Spleen (tissue), 11 donors: ENCODE results near the gene KLHDC9. TPM values are rescaled to one million over a fixed set of nuclear protein-coding genes. Genes with fewer than 3 reads are reported as not detected.
A peak's percentile ranks its signal among the peaks of the same experiment; 100 is the strongest.

Experiments
- DNase-seq: peaks from one replicate; pipeline ENCODE4 v3.0.0-alpha.2; 2020
- H3K27ac ChIP-seq, 8 donors: fragments of 200-600 bp; sonication (generic) in 7 of 8; 1 replicate in 4 of 8; 2 replicates in 4 of 8; pipeline versions ENCODE4 v1.5.0 to v1.8.0; 2016 to 2021; ENCODE audit warnings: inconsistent platforms in 4 of 8, mild to moderate bottlenecking in 4 of 8, moderate library complexity in 1 of 8
- H3K27me3 ChIP-seq, 7 donors: fragments of 200-600 bp; sonication (generic) in 6 of 7; replicated peaks in 1 of 7; 1 replicate in 4 of 7; 2 replicates in 3 of 7; pipeline versions ENCODE4 v1.5.0 to v1.8.0; 2016 to 2021; ENCODE audit warnings: inconsistent platforms in 3 of 7, mild to moderate bottlenecking in 1 of 7
- H3K36me3 ChIP-seq, 6 donors: fragments of 200-600 bp; sonication (generic) in 5 of 6; 1 replicate in 4 of 6; 2 replicates in 2 of 6; pipeline versions ENCODE4 v1.5.0 to v1.8.0; 2016 to 2021; ENCODE audit warnings: inconsistent platforms in 2 of 6
- H3K4me1 ChIP-seq, 6 donors: fragments of 200-600 bp; sonication (generic) in 5 of 6; 1 replicate in 3 of 6; 2 replicates in 3 of 6; pipeline versions ENCODE4 v1.5.0 to v1.8.0; 2016 to 2021; ENCODE audit warnings: inconsistent platforms in 3 of 6
- H3K4me3 ChIP-seq, 8 donors: fragments of 200-600 bp; sonication (generic) in 7 of 8; 1 replicate in 4 of 8; 2 replicates in 4 of 8; pipeline versions ENCODE4 v1.5.0 to v1.8.0; 2016 to 2021; ENCODE audit warnings: inconsistent platforms in 4 of 8, mild to moderate bottlenecking in 4 of 8, moderate library complexity in 2 of 8
- H3K9me3 ChIP-seq, 8 donors: fragments of 200-600 bp; sonication (generic) in 7 of 8; 1 replicate in 4 of 8; 2 replicates in 4 of 8; pipeline versions ENCODE4 v1.5.0 to v1.8.0; 2016 to 2021; ENCODE audit warnings: inconsistent platforms in 4 of 8
- POLR2A ChIP-seq, 3 donors: fragments of 450-650 bp; IDR thresholded peaks; one replicate each; pipeline ENCODE4 v1.5.1; 2017; ENCODE audit warnings: antibody characterized with exemption in 3 of 3, mild to moderate bottlenecking in 1 of 3
- POLR2AphosphoS5 ChIP-seq, 3 donors: sonication (generic); formaldehyde crosslinking; IDR thresholded peaks; one replicate each; pipeline ENCODE4 v1.5.1; 2017; ENCODE audit warnings: antibody characterized with exemption in 3 of 3
- WGBS, 5 donors: extraction: QIAGEN DNeasy Blood & Tissue Kit in 3 of 5; methylation state at CpG; one replicate each; pipeline versions ENCODE4 v1.1.5 to v1.1.7; 2013 to 2018; 5-methylcytosine and 5-hydroxymethylcytosine counted together
- intact Hi-C: fragments of 100-400 bp; cut with DNase I; formaldehyde crosslinking; loops from one replicate; pipeline ENCODE4 v1.15.0; 2023; ENCODE audit warnings: low total_unique reads
- polyA plus RNA-seq, 3 donors: library from polyadenylated mRNA; stranded (reverse); fragments of 200-250 nt; gene quantifications; one replicate each; pipeline ENCODE4 v1.2.1, GENCODE V29; 2013
- total RNA-seq, 7 donors: library from RNA; depleted of rRNA in 3 of 7; stranded (reverse); fragments of >200 nt in 3 of 7; fragmentation: NEBNext Ultra II Directional in 4 of 7; extraction: Animal tissue kit (Norgen Biotek cat#: 25700) in 4 of 7; gene quantifications; one replicate each; pipeline versions ENCODE4 v1.1.0 to v1.2.1, GENCODE V29; 2016 to 2021
- TF ChIP-seq, protein P1 (sequence below), 11 experiments: fragments of 200-600 bp in 7 of 11; fragments of 450-650 bp in 4 of 11; sonication (generic) in 4 of 11; IDR thresholded peaks in 8 of 11; conservative IDR thresholded peaks in 3 of 11; 1 replicate in 7 of 11; 2 replicates in 4 of 11; pipeline versions ENCODE4 v1.4.0 to v1.8.0; 2016 to 2021; ENCODE audit warnings: antibody characterized with exemption in 11 of 11, inconsistent platforms in 4 of 11, mild to moderate bottlenecking in 1 of 11
- donor health status: healthy with polysubstance abuse.
- donor health status: DM: no; HTN: no; CAD: no; lungs with moderate emphysema.
- donor health status: DM: no; HTN: no; CAD: no.
- donor health status: Bipolar disorder and iron deficiency.
- donor health status: healthy.
- donor health status: DM: no; HTN: no; CAD: no.
- donor health status: DM: yes; HTN: yes; CAD: no.

KLHDC9 gene
- total and polyA plus RNA-seq, 10 donors = 1.1 to 3.9 (median 1.7) TPM

GRCh38 chr1:161069241-161069640 lies 28.9 kb upstream of the KLHDC9 start:
- peak overlapping the region; percentile 43 to 96 (median 79) for H3K4me3 ChIP-seq
- H3K9me3 ChIP-seq = no peaks in the 10 kb centered on the region
- H3K36me3 ChIP-seq = peaks cover 0 to 29% (median 0%) of the 10 kb centered on the region in 6 donors
- 15 to 28% (median 16%) methylated on average over 8 to 9 of the region's 9 CpGs for WGBS, 5 donors
- intact Hi-C loops = no loop called here
- H3K4me1 ChIP-seq = peaks cover 16 to 76% (median 64%) of the 10 kb centered on the region in 6 donors
- no peak for DNase-seq
- no peaks in the 10 kb centered on the region for H3K27me3 ChIP-seq
- TF ChIP-seq POLR2A (IDR thresholded peaks at IDR 0.05) (no peak), POLR2AphosphoS5 (IDR thresholded peaks at IDR 0.05) (no peak)
- TF ChIP-seq, protein P1, sequence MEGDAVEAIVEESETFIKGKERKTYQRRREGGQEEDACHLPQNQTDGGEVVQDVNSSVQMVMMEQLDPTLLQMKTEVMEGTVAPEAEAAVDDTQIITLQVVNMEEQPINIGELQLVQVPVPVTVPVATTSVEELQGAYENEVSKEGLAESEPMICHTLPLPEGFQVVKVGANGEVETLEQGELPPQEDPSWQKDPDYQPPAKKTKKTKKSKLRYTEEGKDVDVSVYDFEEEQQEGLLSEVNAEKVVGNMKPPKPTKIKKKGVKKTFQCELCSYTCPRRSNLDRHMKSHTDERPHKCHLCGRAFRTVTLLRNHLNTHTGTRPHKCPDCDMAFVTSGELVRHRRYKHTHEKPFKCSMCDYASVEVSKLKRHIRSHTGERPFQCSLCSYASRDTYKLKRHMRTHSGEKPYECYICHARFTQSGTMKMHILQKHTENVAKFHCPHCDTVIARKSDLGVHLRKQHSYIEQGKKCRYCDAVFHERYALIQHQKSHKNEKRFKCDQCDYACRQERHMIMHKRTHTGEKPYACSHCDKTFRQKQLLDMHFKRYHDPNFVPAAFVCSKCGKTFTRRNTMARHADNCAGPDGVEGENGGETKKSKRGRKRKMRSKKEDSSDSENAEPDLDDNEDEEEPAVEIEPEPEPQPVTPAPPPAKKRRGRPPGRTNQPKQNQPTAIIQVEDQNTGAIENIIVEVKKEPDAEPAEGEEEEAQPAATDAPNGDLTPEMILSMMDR (IDR thresholded peaks at IDR 0.05 in 8 of 11, conservative IDR thresholded peaks at IDR 0.05 in 3 of 11) = no peak
- H3K27ac ChIP-seq = peak overlapping the region; percentile 73 to 99 (median 96)

- intact Hi-C loops = no loop called here
- Histone ChIP-seq H3K4me1 (peaks cover 16 to 70% (median 60%) of the 10 kb centered on the region in 6 donors), H3K36me3 (peaks cover 0 to 26% (median 0%) of the 10 kb centered on the region in 6 donors), H3K27ac (peak within 1 kb of the TSS; percentile 73 to 99 (median 96)), H3K4me3 (peak within 1 kb of the TSS; percentile 43 to 96 (median 79)), H3K9me3 (no peaks in the 10 kb centered on the region), H3K27me3 (no peaks in the 10 kb centered on the region)
- peak; percentile 91 to 96 (median 95) for TF ChIP-seq POLR2AphosphoS5 (IDR thresholded peaks at IDR 0.05)
- peak in 2 of 3 donors; percentile 27 to 29 for TF ChIP-seq POLR2A (IDR thresholded peaks at IDR 0.05)
- TF ChIP-seq, protein P1 (IDR thresholded peaks at IDR 0.05 in 8 of 11, conservative IDR thresholded peaks at IDR 0.05 in 3 of 11) = peak in 1 of 11 experiments; percentile 25
- 11 to 42% (median 16%) methylated on average over 6 to 9 of the region's 9 CpGs for WGBS, 5 donors
- DNase-seq = peak; percentile 97
Observed at GRCh38 chr1:161069731-161070270, 28.4 kb upstream of the KLHDC9 start, which contains the start of gene ARHGAP30. ARHGAP30 (minus strand) TSS chr1:161069891; CDS start chr1:161069624, 267 bp downstream.

DNA sequence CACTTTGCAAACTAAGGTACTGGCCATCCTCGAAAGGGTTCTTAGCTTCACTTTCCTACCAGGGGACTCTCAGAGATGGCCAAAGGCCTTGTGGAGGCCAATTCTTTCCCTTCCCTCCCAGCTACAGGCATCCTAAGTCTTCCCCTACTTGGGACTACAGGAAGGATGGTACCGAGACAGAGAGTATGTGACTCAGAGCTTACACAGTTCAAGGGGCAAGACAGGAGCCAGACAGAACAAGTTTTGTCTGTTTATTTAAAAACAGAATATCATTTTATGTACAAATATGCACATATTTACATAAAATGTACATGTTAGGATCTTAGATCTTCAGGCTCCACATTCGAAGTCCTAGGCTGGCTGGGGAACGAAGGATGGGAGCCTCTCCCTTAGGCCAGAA lies 27.4 kb upstream of the KLHDC9 start:
- DNase-seq = no peak
- intact Hi-C loops = no loop called here
- no peaks in the 10 kb centered on the region for H3K9me3 ChIP-seq
- WGBS, 5 donors = 94 to 95% (median 94%) methylated on average over 4 of the region's 4 CpGs
- TF ChIP-seq, protein P1 (IDR thresholded peaks at IDR 0.05 in 8 of 11, conservative IDR thresholded peaks at IDR 0.05 in 3 of 11) = no peak
- TF ChIP-seq POLR2A (IDR thresholded peaks at IDR 0.05) = no peak
- no peak for TF ChIP-seq POLR2AphosphoS5 (IDR thresholded peaks at IDR 0.05)
- H3K27me3 ChIP-seq = no peaks in the 10 kb centered on the region
- peaks cover 0 to 17% (median 0%) of the 10 kb centered on the region in 6 donors for H3K36me3 ChIP-seq
- peaks cover 16 to 61% (median 50%) of the 10 kb centered on the region in 6 donors for H3K4me1 ChIP-seq
- H3K27ac ChIP-seq = peak overlapping the region in 7 of 8 donors; percentile 73 to 99 (median 96)
- peak overlapping the region in 1 of 8 donors; percentile 80 for H3K4me3 ChIP-seq

- TF ChIP-seq POLR2A (IDR thresholded peaks at IDR 0.05) (no peak), POLR2AphosphoS5 (IDR thresholded peaks at IDR 0.05) (no peak)
- TF ChIP-seq, protein P1 (IDR thresholded peaks at IDR 0.05 in 8 of 11, conservative IDR thresholded peaks at IDR 0.05 in 3 of 11) = peak in 10 of 11 experiments; percentile 33 to 69 (median 62)
Observed at GRCh38 chr1:161071886-161072371, 26.2 kb upstream of the KLHDC9 start.

More at GRCh38 chr1:161071886-161072371, 26.2 kb upstream of the KLHDC9 start:
- peak; percentile 89 for DNase-seq
- H3K9me3 ChIP-seq = no peaks in the 10 kb centered on the region
- H3K27me3 ChIP-seq = no peaks in the 10 kb centered on the region
- H3K36me3 ChIP-seq = peaks cover 0 to 7% (median 0%) of the 10 kb centered on the region in 6 donors
- peak overlapping the region in 1 of 8 donors; percentile 99 for H3K27ac ChIP-seq
- H3K4me3 ChIP-seq = no peak overlapping the region
- peaks cover 5 to 49% (median 38%) of the 10 kb centered on the region in 6 donors for H3K4me1 ChIP-seq
- 61 to 74% (median 66%) methylated on average over 9 of the region's 9 CpGs for WGBS, 5 donors
- intact Hi-C loops = no loop called here
